ENCODE results near the gene NXPH4. TPM values are rescaled to one million over a fixed set of nuclear protein-coding genes. Genes with fewer than 3 reads are reported as not detected.

Gene NXPH4
- total RNA-seq, 2 donors from 2014 or later: 0.81 TPM; not detected in 1

- H3K9me3 ChIP-seq: no peaks in the 10 kb centered on the region
- ATAC-seq (ENCODE audit: insufficient number of reproducible peaks, low FRiP score, low read depth) (no peak), DNase-seq (ENCODE audit: low spot score) (no peak)
- no peak for TF ChIP-seq CTCF (IDR thresholded peaks at IDR 0.05)
- no peak overlapping the region for H3K4me3 ChIP-seq
- peaks cover 79% of the 10 kb centered on the region for H3K36me3 ChIP-seq
- H3K27ac ChIP-seq: peak overlapping the region in 1 of 2 donors; percentile 14
- H3K27me3 ChIP-seq (replicated peaks; ENCODE audit: insufficient read depth): no peaks in the 10 kb centered on the region
- peaks cover 0 to 26% of the 10 kb centered on the region in 2 donors for H3K4me1 ChIP-seq (ENCODE audit: control insufficient read depth in 1 of 2, low read depth in 2 of 2)
These were observed 46.2 kb upstream of the NXPH4 start for GRCh38 chr12:57170408-57170807.

- H3K4me1 ChIP-seq (ENCODE audit: control insufficient read depth in 1 of 2, low read depth in 2 of 2): peaks cover 0 to 29% of the 10 kb centered on the region in 2 donors
These were observed 45.7 kb upstream of the NXPH4 start for GRCh38 chr12:57170927-57171326.

GRCh38 chr12:57171668-57172067, 44.9 kb upstream of the NXPH4 start:
- H3K27me3 ChIP-seq (replicated peaks; ENCODE audit: insufficient read depth): no peaks in the 10 kb centered on the region
- H3K4me3 ChIP-seq: no peak overlapping the region
- peak overlapping the region in 1 of 2 donors; percentile 38 for H3K27ac ChIP-seq
- ATAC-seq (ENCODE audit: insufficient number of reproducible peaks, low FRiP score, low read depth): no peak
- peaks cover 77% of the 10 kb centered on the region for H3K36me3 ChIP-seq
- no peak for DNase-seq (ENCODE audit: low spot score)
- H3K9me3 ChIP-seq: no peaks in the 10 kb centered on the region
- TF ChIP-seq CTCF (IDR thresholded peaks at IDR 0.05): no peak
- H3K4me1 ChIP-seq (ENCODE audit: control insufficient read depth in 1 of 2, low read depth in 2 of 2): peaks cover 0 to 29% of the 10 kb centered on the region in 2 donors

More at GRCh38 chr12:57170927-57171326, 45.7 kb upstream of the NXPH4 start:
- Histone ChIP-seq H3K27ac (peak overlapping the region in 1 of 2 donors; percentile 38), H3K9me3 (no peaks in the 10 kb centered on the region), H3K4me3 (no peak overlapping the region), H3K36me3 (peaks cover 77% of the 10 kb centered on the region), H3K27me3 (replicated peaks; ENCODE audit: insufficient read depth) (no peaks in the 10 kb centered on the region)
- TF ChIP-seq CTCF (IDR thresholded peaks at IDR 0.05): no peak
- no peak for DNase-seq (ENCODE audit: low spot score)
- no peak for ATAC-seq (ENCODE audit: insufficient number of reproducible peaks, low FRiP score, low read depth)

GRCh38 chr12:57173089-57173488, 43.5 kb upstream of the NXPH4 start:
- Histone ChIP-seq H3K36me3 (peaks cover 77% of the 10 kb centered on the region), H3K9me3 (no peaks in the 10 kb centered on the region), H3K4me3 (no peak overlapping the region), H3K27ac (peak overlapping the region in 1 of 2 donors; percentile 13), H3K4me1 (ENCODE audit: control insufficient read depth in 1 of 2, low read depth in 2 of 2) (peaks cover 0 to 29% of the 10 kb centered on the region in 2 donors), H3K27me3 (replicated peaks; ENCODE audit: insufficient read depth) (no peaks in the 10 kb centered on the region)
- peak; percentile 54 for TF ChIP-seq CTCF (IDR thresholded peaks at IDR 0.05)
- DNase-seq (ENCODE audit: low spot score): no peak
- no peak for ATAC-seq (ENCODE audit: insufficient number of reproducible peaks, low FRiP score, low read depth)

- DNase-seq (ENCODE audit: low spot score) (no peak), ATAC-seq (ENCODE audit: insufficient number of reproducible peaks, low FRiP score, low read depth) (no peak)
- peaks cover 77% of the 10 kb centered on the region for H3K36me3 ChIP-seq
- no peaks in the 10 kb centered on the region for H3K27me3 ChIP-seq (replicated peaks; ENCODE audit: insufficient read depth)
- TF ChIP-seq CTCF (IDR thresholded peaks at IDR 0.05): no peak
- H3K4me3 ChIP-seq: no peak overlapping the region
- no peak overlapping the region for H3K27ac ChIP-seq
- no peaks in the 10 kb centered on the region for H3K9me3 ChIP-seq
- peaks cover 0 to 29% of the 10 kb centered on the region in 2 donors for H3K4me1 ChIP-seq (ENCODE audit: control insufficient read depth in 1 of 2, low read depth in 2 of 2)
These were observed 42.9 kb upstream of the NXPH4 start for GRCh38 chr12:57173683-57174082.
